Measurements from ENCODE around the gene FHL5. TPM values are rescaled to one million over a fixed set of nuclear protein-coding genes. Genes with fewer than 3 reads are reported as not detected.

The FHL5 gene
- total and polyA plus RNA-seq, 2 experiments from 2014 or later: not detected

GRCh38 chr6:96571551-96571950, 8.6 kb downstream of the FHL5 start:
- Histone ChIP-seq H3K79me2 (replicated peaks; ENCODE audit: insufficient read depth) (no peaks in the 10 kb centered on the region), H2AFZ (no peak overlapping the region), H4K20me1 (replicated peaks; ENCODE audit: insufficient read depth) (no peaks in the 10 kb centered on the region), H3K4me2 (no peak overlapping the region), H3K9me2 (ENCODE audit: insufficient read depth) (no peaks in the 10 kb centered on the region), H3K36me3 (ENCODE audit: insufficient read depth) (peaks cover 10% of the 10 kb centered on the region; the same call in 1 of the 2 replicates), H3K27me3 (ENCODE audit: insufficient read depth) (no peaks in the 10 kb centered on the region), H3F3A (replicated peaks; ENCODE audit: low read depth) (no peaks in the 10 kb centered on the region), H3K4me3 (no peak overlapping the region), H3K4me1 (ENCODE audit: insufficient read depth) (peaks cover 27% of the 10 kb centered on the region), H3K27ac (ENCODE audit: low read depth) (no peak overlapping the region)
- DNase-seq (ENCODE audit: low spot score) (no peak), ATAC-seq (no peak)
- Mint-ChIP-seq H3K27me3 (ENCODE audit: insufficient read depth, low read depth, poor library complexity) (peaks cover 4% of the 10 kb centered on the region), H3K27ac (no peak overlapping the region), H3K4me3 (no peak overlapping the region), H3K4me1 (peaks cover 20% of the 10 kb centered on the region), H3K36me3 (ENCODE audit: low read depth) (peaks cover 22% of the 10 kb centered on the region), H3K9me3 (peaks cover 17% of the 10 kb centered on the region)
- TF ChIP-seq REST (IDR thresholded peaks at IDR 0.05; ENCODE audit: unreplicated experiment): no peak

- H3K36me3 ChIP-seq (ENCODE audit: insufficient read depth): peaks cover 2% of the 10 kb centered on the region; the same call in 1 of the 2 replicates
- Mint-ChIP-seq H3K9me3 (peaks cover 7% of the 10 kb centered on the region), H3K4me1 (peaks cover 2% of the 10 kb centered on the region; the same call in 1 of the 3 replicates), H3K27me3 (ENCODE audit: insufficient read depth, low read depth, poor library complexity) (no peaks in the 10 kb centered on the region), H3K4me3 (no peak overlapping the region), H3K27ac (no peak overlapping the region), H3K36me3 (ENCODE audit: low read depth) (peaks cover 13% of the 10 kb centered on the region)
- H3F3A ChIP-seq (replicated peaks; ENCODE audit: low read depth): no peaks in the 10 kb centered on the region
- no peak overlapping the region for H3K27ac ChIP-seq (ENCODE audit: low read depth)
- H2AFZ ChIP-seq: no peak overlapping the region
- H3K27me3 ChIP-seq (ENCODE audit: insufficient read depth): no peaks in the 10 kb centered on the region
- no peak overlapping the region for H3K4me3 ChIP-seq
- DNase-seq (ENCODE audit: low spot score): no peak
- H3K9me2 ChIP-seq (ENCODE audit: insufficient read depth): no peaks in the 10 kb centered on the region
- TF ChIP-seq STAT1 (IDR thresholded peaks at IDR 0.05; ENCODE audit: unreplicated experiment) (no peak), EZH2 (IDR thresholded peaks at IDR 0.05; ENCODE audit: low read depth, unreplicated experiment) (no peak), NANOG (IDR thresholded peaks at IDR 0.05; ENCODE audit: borderline replicate concordance) (no peak)
- no peak for ATAC-seq
- no peaks in the 10 kb centered on the region for H3K4me1 ChIP-seq (ENCODE audit: insufficient read depth)
- no peaks in the 10 kb centered on the region for H3K79me2 ChIP-seq (replicated peaks; ENCODE audit: insufficient read depth)
- no peak overlapping the region for H3K4me2 ChIP-seq
- H4K20me1 ChIP-seq (replicated peaks; ENCODE audit: insufficient read depth): no peaks in the 10 kb centered on the region
Measured at GRCh38 chr6:96575359-96575758, 12.4 kb downstream of the FHL5 start.

GRCh38 chr6:96576221-96576620, 13.3 kb downstream of the FHL5 start:
- Histone ChIP-seq H4K20me1 (replicated peaks; ENCODE audit: insufficient read depth) (no peaks in the 10 kb centered on the region), H2AFZ (no peak overlapping the region; the same call in 1 of the 2 replicates), H3K4me1 (ENCODE audit: insufficient read depth) (no peaks in the 10 kb centered on the region), H3K4me2 (no peak overlapping the region), H3K4me3 (no peak overlapping the region), H3K27ac (ENCODE audit: low read depth) (no peak overlapping the region), H3F3A (replicated peaks; ENCODE audit: low read depth) (no peaks in the 10 kb centered on the region), H3K9me2 (ENCODE audit: insufficient read depth) (no peaks in the 10 kb centered on the region), H3K79me2 (replicated peaks; ENCODE audit: insufficient read depth) (no peaks in the 10 kb centered on the region), H3K27me3 (ENCODE audit: insufficient read depth) (no peaks in the 10 kb centered on the region), H3K36me3 (ENCODE audit: insufficient read depth) (no peaks in the 10 kb centered on the region; the same call in 1 of the 2 replicates)
- Mint-ChIP-seq H3K4me3 (no peak overlapping the region), H3K27ac (no peak overlapping the region), H3K4me1 (peaks cover 2% of the 10 kb centered on the region; the same call in 1 of the 3 replicates), H3K27me3 (ENCODE audit: insufficient read depth, low read depth, poor library complexity) (no peaks in the 10 kb centered on the region), H3K9me3 (no peaks in the 10 kb centered on the region), H3K36me3 (ENCODE audit: low read depth) (0 out of 3 replicates have a peak, but pooled peaks cover 6% of the 10 kb centered on the region)
- no peak for DNase-seq (ENCODE audit: low spot score)
- TF ChIP-seq CREB1 (CRISPR knock-in tag; IDR thresholded peaks at IDR 0.05; ENCODE audit: low read depth) (no peak), STAT1 (IDR thresholded peaks at IDR 0.05; ENCODE audit: unreplicated experiment) (no peak), ZNF331 (CRISPR knock-in tag; IDR thresholded peaks at IDR 0.05; ENCODE audit: low read depth) (no peak), CTCF (conservative IDR thresholded peaks at IDR 0.05; ENCODE audit: low read depth in 2 of 2) (no peak), ETS1 (IDR thresholded peaks at IDR 0.05) (no peak), NANOG (IDR thresholded peaks at IDR 0.05; ENCODE audit: borderline replicate concordance) (no peak), REST (IDR thresholded peaks at IDR 0.05; ENCODE audit: unreplicated experiment) (no peak)
- ATAC-seq: no peak

Data from GM23338 (cell line).